Measurements from ENCODE around the gene IL1RAP. TPM values are rescaled to one million over a fixed set of nuclear protein-coding genes. Genes with fewer than 3 reads are reported as not detected.

The IL1RAP gene
- polyA plus RNA-seq, 3 donors = 8.0 to 12.6 (median 11.8) TPM

- H3K4me1 Mint-ChIP-seq = peaks cover 4% of the 10 kb centered on the region
- H3K36me3 ChIP-seq (replicated peaks in 1 of 2; ENCODE audit: control insufficient read depth in 1 of 2, insufficient read depth in 2 of 2, low read length in 2 of 2) = no peaks in the 10 kb centered on the region
- H2AFZ ChIP-seq (ENCODE audit: insufficient read depth, low read depth, low read length, poor library complexity, severe bottlenecking) = no peak overlapping the region
- no peak overlapping the region for H3K4me3 ChIP-seq (replicated peaks in 1 of 3; ENCODE audit: low read depth in 2 of 3, low read length in 3 of 3)
- H3K9me3 ChIP-seq (replicated peaks in 1 of 2; ENCODE audit: control insufficient read depth in 1 of 2, insufficient read depth in 1 of 2, low read length in 2 of 2) = no peaks in the 10 kb centered on the region
- H3K27me3 ChIP-seq (ENCODE audit: control insufficient read depth in 2 of 2, insufficient read depth in 2 of 2, low read length in 2 of 2) = no peaks in the 10 kb centered on the region
- intact Hi-C loops (cut with micrococcal nuclease) = loop anchor here (5.0 to 10.0 kb wide), 3 partner anchors 180 to 472 kb away; partner anchors contain the start of gene IL1RAP (in 1 of the 2)
- H3K27me3 Mint-ChIP-seq (ENCODE audit: low read depth in 3 of 3) = peaks cover 0 to 2% (median 0%) of the 10 kb centered on the region in 3 donors
- H3K79me2 ChIP-seq (ENCODE audit: insufficient read depth, low read length) = no peaks in the 10 kb centered on the region
- H4K20me1 ChIP-seq (ENCODE audit: insufficient read depth, low read length) = no peaks in the 10 kb centered on the region
- peaks cover 0 to 6% (median 0%) of the 10 kb centered on the region in 7 donors for H3K9me3 Mint-ChIP-seq
- H3K27ac ChIP-seq (ENCODE audit: low read depth in 1 of 2, low read length in 2 of 2) = no peak overlapping the region
- H3K4me3 Mint-ChIP-seq = no peak overlapping the region
- TF ChIP-seq, protein P1, sequence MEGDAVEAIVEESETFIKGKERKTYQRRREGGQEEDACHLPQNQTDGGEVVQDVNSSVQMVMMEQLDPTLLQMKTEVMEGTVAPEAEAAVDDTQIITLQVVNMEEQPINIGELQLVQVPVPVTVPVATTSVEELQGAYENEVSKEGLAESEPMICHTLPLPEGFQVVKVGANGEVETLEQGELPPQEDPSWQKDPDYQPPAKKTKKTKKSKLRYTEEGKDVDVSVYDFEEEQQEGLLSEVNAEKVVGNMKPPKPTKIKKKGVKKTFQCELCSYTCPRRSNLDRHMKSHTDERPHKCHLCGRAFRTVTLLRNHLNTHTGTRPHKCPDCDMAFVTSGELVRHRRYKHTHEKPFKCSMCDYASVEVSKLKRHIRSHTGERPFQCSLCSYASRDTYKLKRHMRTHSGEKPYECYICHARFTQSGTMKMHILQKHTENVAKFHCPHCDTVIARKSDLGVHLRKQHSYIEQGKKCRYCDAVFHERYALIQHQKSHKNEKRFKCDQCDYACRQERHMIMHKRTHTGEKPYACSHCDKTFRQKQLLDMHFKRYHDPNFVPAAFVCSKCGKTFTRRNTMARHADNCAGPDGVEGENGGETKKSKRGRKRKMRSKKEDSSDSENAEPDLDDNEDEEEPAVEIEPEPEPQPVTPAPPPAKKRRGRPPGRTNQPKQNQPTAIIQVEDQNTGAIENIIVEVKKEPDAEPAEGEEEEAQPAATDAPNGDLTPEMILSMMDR (IDR thresholded peaks at IDR 0.05) = peak; percentile 74
- peak overlapping the region in 2 of 7 donors; percentile 30 to 43 for H3K27ac Mint-ChIP-seq
- no peak overlapping the region for H3K9ac ChIP-seq (ENCODE audit: insufficient read depth, low read length, poor library complexity, severe bottlenecking)
- no peak overlapping the region for H3K4me2 ChIP-seq (replicated peaks; ENCODE audit: extremely low read depth, low read length, poor library complexity, severe bottlenecking)
- WGBS (ENCODE audit: insufficient coverage) = no CpG with 5 or more reads among the region's 7 CpGs
- no peaks in the 10 kb centered on the region for H3K4me1 ChIP-seq (ENCODE audit: control insufficient read depth in 1 of 2, insufficient read depth in 2 of 2, low read length in 2 of 2)
- H3K36me3 Mint-ChIP-seq = no peaks in the 10 kb centered on the region
- DNase-seq = peak; percentile 9 to 37 (median 12)
These were observed 183.1 kb downstream of the IL1RAP start for GRCh38 chr3:190696777-190697501.

DNA sequence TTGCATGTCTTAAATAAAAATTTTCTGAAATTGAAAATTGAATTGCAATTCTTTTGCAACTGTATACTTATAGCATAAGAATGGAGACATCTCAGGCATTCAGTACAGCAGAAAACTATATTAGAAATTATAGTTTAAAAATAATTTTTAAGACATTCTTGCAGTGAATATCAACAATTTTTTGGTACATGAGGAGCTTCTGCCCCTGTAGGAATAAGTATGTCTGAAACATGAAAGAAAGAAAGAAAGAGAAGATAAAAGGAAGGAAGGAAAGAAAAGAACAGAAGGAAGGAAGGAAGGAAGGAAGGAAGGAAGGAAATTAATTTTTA lies 183.6 kb downstream of the IL1RAP start:
- H3K9me3 ChIP-seq (replicated peaks in 1 of 2; ENCODE audit: control insufficient read depth in 1 of 2, insufficient read depth in 1 of 2, low read length in 2 of 2) = no peaks in the 10 kb centered on the region
- H3K27ac ChIP-seq (ENCODE audit: low read depth in 1 of 2, low read length in 2 of 2) = no peak overlapping the region
- Mint-ChIP-seq H3K4me1 (peaks cover 4% of the 10 kb centered on the region), H3K27ac (no peak overlapping the region), H3K27me3 (ENCODE audit: low read depth in 3 of 3) (peaks cover 0 to 2% (median 0%) of the 10 kb centered on the region in 3 donors), H3K9me3 (peaks cover 0 to 6% (median 0%) of the 10 kb centered on the region in 7 donors), H3K4me3 (no peak overlapping the region), H3K36me3 (no peaks in the 10 kb centered on the region)
- H3K4me1 ChIP-seq (ENCODE audit: control insufficient read depth in 1 of 2, insufficient read depth in 2 of 2, low read length in 2 of 2) = no peaks in the 10 kb centered on the region
- no peak overlapping the region for H2AFZ ChIP-seq (ENCODE audit: insufficient read depth, low read depth, low read length, poor library complexity, severe bottlenecking)
- intact Hi-C loops (cut with micrococcal nuclease) = loop anchor here (5.0 to 10.0 kb wide), 3 partner anchors 180 to 473 kb away; partner anchors contain the start of gene IL1RAP (in 1 of the 2)
- no peak overlapping the region for H3K4me2 ChIP-seq (replicated peaks; ENCODE audit: extremely low read depth, low read length, poor library complexity, severe bottlenecking)
- DNase-seq = no peak
- no peaks in the 10 kb centered on the region for H3K27me3 ChIP-seq (ENCODE audit: control insufficient read depth in 2 of 2, insufficient read depth in 2 of 2, low read length in 2 of 2)
- H4K20me1 ChIP-seq (ENCODE audit: insufficient read depth, low read length) = no peaks in the 10 kb centered on the region
- TF ChIP-seq, protein P1 (IDR thresholded peaks at IDR 0.05) = peak; percentile 52
- no peaks in the 10 kb centered on the region for H3K79me2 ChIP-seq (ENCODE audit: insufficient read depth, low read length)
- H3K4me3 ChIP-seq (replicated peaks in 1 of 3; ENCODE audit: low read depth in 2 of 3, low read length in 3 of 3) = no peak overlapping the region
- H3K36me3 ChIP-seq (replicated peaks in 1 of 2; ENCODE audit: control insufficient read depth in 1 of 2, insufficient read depth in 2 of 2, low read length in 2 of 2) = no peaks in the 10 kb centered on the region
- H3K9ac ChIP-seq (ENCODE audit: insufficient read depth, low read length, poor library complexity, severe bottlenecking) = no peak overlapping the region

Measured in CD14-positive monocyte (primary cell).